ENCODE results near the gene PRUNE1.

The PRUNE1 gene

DNA sequence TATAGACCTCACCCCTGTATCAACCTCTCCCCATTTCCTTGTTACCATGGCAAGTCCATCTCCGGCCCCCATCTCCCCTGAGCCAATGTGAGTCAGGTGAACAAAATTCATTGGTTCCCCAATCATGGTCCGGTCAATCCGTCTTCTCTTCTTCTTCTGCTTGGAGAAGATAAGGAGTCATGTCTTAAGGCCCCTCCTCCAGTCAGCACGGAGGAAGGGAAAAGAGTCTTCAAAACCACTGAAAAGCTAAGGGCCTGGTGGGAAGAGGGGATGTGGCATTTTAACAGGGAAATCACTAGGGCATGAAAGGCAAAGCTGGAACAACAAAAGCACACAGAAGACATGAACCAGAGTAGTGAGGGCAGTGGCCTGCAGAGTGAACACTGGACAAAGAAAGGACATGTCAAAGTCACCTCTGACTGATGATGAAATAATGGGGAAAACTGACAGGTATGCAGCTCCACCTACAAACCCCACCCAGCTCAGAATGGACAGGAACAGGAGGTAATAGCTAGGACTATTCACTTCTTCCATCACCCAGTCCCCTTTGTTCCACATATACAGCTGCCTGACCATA, 46.8 kb downstream of the PRUNE1 start:
- DNase-seq = no peak

DNA sequence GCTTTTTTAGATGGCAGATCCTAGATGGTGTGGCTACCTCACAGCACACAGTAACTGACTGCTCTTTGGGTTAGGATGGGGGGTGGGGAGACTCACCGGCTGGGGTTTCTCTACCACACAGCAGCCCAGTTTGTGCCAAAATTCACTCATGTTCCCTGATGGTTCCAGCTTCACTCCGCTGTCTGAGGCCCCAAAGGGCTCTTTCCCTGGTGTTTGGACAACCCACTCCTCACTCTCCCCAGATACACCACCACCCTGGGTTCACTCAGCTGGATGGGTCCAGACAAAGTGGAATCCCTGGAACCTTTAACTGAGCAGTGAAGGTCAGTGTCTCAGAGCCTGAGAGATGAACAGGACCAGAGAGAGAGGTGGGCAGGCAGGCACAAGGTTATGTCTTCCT, 47.3 kb downstream of the PRUNE1 start:
- DNase-seq = peak in 1 of 2 donors; percentile 27

DNA sequence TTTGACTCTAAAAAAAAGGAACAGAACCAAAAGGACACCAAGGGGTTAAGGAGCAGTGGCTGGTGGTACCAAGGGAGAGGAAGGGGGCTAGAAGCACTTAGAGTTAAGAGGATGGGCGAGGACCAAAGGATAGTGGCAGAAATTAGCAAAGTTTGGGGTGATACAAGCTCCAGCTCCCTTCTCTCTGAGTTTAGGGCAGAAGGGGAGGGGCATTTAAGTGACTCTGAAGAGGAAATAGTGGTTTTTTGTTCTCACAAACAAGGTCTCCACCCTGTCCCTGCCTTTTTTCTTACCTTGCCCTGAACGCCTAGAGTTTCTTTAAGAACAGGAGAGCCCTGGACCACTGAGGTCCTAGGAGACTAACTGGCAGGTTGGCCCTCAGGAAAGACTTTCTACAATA, 47.9 kb downstream of the PRUNE1 start:
- DNase-seq = peak; percentile 47 to 78

DNA sequence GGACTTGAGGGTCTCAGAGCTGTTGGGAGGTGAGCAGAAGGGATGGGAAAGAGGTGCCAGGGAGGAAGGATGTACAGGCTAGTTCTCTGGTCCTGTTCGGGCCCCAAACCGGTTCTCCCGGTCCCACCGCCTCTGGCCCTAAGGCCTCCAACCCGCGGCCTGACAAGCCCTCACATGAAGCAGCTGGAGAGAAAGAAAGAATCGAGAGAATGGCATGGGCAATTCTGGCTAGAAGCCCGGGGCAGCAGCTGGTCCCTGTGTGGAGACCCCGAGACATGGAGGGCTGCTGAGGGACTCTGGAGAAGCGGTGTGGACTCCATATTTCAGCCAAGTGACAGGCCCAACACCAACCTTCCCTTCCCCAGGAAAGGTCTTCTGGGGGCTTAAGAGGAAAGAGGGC, 50.4 kb downstream of the PRUNE1 start:
- no peak for DNase-seq

DNA sequence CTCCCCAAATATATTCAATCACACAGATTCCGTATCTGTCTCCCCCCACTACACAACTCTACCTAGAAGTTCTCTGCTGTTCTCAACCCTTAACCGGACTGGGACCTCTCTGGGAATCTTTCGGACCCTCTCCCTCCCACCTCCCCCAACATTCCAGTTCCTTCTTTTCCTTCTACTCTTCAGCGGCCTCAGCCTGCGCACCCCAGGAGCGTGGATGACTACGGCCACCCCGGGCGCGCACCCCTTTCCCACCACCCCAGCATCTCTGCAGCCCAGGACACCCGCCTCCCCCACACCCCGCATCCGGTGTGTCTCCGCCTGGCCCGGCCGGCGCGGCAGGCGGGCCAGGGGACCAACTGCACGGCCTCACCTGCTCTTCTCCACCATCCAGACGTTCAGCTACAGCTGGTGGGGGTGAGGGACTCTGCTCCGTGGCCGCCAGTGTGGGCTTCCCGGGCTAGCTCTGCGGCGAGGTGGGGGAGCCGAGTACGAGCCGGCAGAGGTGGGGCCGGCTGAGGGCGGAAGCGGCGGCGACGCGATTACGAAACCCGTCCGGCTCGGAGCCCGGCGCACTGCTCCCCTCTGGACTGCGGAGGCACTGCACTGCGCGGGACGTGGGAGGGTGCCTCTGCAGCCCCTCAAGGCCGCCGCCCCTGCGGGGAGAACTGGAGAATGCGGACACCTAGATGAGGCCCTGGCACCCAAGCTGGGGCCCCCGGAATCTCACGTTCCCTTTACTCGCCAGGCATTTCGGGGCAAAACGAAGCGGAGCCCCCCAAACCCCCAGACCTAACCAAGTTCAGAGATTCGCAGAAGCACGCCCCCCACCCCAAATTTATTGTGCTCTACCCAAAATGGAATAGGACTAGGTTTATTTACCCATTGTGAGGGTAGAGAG, 51.1 kb downstream of the PRUNE1 start, which contains the start of gene CDC42SE1:
TSS of gene CDC42SE1 (minus strand) at position 514 of the 898 bp plus-strand sequence. CDS start 3,892 bp downstream, outside the sequence.
- DNase-seq = peak; percentile 87 to 88

DNA sequence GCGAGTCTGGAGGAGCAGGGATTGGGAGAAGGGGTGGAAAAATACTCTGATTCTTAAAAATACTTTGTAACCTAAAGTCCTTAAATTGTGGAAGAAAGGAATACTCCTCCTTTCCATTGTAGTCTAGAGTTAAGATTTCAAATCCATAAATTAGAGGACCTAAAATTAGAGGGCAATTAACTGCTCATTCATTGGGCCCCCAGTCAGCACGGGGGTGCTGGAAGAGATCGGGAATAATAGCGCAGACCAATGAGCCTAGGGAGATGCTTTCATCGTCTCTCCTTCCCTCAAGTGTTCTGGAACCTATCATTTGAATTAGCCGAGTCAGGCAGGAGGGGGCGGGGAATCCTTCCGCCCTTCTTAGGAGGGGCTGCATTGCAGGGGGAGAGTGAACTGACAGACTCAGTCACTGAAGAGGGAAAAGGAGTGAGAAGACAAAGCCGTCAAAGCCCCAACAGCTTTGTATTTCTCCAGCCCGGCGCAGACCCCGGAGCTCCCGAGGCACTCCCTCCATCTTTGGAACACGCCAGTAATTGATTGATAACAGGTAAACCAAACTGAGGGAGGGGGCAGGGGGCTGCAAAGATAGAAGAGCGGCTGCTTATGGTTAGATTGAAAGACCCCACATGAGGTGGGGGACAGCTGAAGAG, 51.9 kb downstream of the PRUNE1 start, which contains the start of gene MLLT11:
TSS of gene MLLT11 (plus strand) at position 391 of the 650 bp plus-strand sequence. CDS start 6,828 bp downstream, outside the sequence.
- peak in 1 of 2 donors; percentile 25 for DNase-seq

DNA sequence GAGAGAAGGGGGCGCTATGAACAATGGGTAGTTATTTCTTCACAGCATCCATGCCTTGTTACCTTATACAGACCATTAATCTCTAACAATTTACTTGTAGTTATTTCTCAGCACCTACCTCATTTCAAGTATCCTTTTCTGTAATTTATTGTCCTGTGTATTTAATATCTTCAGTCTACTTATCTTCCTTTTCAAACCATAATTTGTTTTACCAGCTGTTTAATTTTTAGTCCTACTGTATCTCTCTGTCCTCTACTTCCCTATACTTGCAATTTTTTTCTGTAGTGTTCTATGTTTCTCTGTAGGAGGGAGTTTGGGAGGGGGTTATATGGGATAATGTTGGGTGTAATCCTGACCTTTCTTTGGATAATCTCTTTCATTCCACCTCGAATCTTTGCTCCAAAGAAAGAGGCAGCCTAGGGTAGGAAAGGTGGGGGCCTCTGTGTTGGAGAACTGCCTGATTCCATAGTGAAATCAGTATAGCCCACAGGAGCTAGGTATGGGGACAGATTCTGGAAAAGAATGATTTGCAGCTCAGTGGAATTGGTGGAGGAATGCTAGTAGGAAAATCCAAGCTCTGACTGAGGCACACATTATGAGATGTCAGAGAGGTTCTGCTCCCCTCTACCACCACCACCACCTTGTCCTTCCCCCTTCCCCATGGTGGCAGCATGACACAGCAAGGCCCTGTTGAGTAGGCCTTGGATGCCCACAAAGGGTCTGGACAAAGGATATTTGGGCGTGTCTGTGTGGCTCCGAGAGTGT, 52.6 kb downstream of the PRUNE1 start:
- DNase-seq = no peak

DNA sequence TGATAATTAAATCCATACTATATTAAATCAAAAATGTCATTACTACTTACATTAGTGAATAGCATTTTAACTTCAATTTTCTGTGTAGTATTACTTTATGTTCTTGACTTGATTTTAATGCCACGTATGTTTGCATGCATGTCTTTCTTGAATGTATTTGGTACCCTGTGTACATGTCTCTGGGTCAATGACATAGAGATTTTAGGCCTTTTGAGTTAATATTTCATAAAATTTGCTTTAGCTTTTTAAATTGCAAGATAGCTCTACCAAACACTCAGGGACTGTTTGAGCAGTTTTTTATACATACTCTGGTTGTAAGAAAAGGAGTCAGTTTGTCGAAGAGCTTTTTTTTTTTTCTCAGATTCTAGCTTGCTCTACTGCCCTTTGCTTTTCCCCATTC, 53.5 kb downstream of the PRUNE1 start:
- DNase-seq = no peak

DNA sequence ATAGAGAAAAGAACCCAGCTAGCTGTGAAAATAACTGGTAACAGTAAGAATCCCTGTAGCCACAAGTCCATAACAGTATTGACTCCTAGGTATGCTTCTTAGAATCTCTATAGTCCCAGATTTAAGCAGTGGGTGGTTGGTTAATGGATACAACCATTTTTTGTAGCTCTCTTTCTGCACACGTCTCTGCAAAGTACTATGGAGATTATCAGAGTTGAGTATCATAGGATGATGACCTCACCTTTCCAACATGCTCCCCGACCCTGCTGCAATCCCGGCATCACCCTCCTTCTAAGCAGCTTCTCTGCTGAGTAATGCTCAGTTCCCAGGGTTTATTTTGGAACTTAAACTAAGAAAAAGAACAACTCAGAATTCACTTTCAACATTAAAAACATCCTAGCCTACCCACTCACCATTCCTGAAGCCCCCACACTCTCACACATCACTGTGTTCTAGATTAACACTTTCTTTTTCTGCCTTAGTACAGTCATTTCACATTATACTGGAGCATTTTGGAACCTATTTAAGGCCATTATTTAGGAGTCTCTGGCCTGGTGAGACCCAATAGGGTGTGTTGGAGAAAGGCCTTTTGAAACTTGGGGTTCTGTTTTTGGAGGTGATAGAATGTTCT, 54.6 kb downstream of the PRUNE1 start:
- no peak for DNase-seq

DNA sequence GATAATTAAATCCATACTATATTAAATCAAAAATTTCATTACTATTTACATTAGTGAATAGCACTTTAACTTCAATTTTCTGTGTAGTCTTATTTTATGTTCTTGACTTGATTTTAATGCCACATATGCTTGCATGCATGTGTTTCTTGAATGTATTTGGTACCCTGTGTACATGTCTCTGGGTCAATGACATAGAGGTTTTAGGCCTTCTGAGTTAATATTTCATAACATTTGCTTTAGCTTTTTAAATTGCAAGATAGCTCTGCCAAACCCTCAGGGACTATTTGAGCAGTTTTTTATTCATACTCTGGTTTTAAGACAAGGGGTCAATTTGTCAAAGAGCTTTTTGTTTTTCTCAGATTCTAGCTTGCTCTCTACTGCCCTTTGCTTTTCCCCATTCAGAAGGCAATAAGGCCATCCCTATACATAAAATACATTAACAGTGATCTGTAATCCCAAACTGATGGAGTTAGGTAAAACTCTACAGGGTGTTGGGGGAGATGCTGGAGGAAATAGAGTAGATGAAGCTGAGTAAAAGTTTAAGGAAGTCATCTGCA, 56.9 kb downstream of the PRUNE1 start:
- no peak for DNase-seq

DNA sequence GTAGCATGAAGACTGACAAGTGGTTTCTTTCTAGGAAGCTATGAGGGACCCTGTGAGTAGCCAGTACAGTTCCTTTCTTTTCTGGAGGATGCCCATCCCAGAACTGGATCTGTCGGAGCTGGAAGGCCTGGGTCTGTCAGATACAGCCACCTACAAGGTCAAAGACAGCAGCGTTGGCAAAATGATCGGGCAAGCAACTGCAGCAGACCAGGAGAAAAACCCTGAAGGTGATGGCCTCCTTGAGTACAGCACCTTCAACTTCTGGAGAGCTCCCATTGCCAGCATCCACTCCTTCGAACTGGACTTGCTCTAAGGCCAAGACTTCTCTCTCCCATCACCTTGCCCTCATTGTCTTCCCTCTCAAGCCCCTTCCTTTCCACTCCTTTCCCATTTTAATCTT, 58.9 kb downstream of the PRUNE1 start:
- no peak for DNase-seq

DNA sequence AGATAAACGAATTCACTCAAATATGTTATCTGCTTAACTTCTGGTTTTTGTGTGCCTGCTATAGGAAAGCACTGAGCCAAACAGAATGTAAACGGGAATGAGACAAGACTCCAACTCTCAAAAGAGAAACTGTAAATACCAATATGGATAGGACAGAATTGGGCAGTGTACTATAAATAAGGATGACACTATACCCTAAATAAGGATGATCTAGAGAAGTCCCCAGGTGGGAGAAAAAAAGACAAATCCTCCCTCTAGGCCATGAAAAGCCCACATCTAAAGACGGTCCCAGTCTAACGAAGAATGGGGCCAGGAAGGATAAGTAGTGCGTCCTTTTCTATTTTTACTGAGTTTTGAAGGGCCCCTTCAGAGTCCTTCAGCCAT, 60.8 kb downstream of the PRUNE1 start:
- no peak for DNase-seq

DNA sequence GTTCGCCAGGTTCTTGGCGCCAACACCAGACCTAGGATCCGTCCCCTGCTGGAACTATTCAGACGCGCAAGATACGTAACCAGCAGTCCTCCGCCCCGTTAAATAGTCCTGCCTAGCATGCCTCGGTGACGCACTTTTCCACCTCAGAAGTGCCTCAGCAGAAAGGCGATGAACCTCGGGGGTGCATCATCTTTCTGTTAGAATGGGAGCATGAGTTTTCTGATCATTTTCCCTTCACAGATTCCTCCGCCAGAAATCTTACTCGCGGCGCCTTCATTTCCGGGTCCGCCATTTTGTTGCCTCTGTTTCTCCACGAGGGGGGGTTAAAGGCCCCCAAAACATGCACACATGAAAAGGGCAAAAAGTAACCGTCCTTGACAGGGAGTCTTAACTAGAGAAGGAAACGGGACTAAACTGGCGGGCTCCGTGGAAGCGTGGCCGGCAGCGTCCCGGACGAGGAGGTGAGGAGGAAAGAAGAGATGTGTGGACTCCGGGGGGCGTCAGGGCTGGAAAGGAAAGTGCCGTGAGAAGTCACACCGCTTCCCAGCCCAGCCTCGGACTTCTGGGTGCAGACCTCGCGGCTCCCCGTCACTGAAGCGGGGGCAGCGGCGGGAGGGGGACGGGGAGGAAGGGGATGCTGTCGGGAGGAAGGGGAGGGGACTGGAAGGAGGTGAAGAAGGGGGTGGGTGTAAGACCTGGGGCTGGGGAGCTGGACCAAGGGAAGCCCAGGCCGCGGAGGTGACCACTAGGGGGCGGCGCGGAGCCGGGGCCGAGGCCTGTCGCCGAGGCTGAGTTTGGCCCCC, 62.4 kb downstream of the PRUNE1 start, which contains the start of gene GABPB2:
TSS of gene GABPB2 (plus strand) at position 288 of the 803 bp plus-strand sequence. CDS start 17,429 bp downstream, outside the sequence.
- DNase-seq = peak; percentile 87 to 89

DNA sequence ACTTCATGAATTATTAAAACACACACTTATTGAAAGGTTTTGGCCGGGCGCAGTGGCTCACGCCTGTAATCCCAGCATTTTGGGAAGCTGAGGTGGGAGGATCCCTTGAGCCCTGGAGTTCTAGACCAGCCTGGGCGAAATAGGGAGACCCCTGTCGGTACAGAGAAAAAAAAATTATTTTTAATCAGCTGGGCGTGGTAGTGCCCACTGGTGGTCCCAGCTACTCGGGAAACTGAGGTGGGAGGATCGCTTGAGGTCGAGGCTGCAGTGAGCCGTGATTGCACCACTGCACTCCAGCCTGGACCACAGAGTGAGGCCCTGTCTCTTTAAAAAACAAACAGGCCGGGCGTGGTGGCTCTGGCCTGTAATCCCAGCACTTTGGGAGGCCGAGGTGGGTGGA, 64.0 kb downstream of the PRUNE1 start:
- DNase-seq = no peak

Measured in CD4-positive, alpha-beta T cell treated with Interleukin-4 for 1 hour (primary cell).